NCI-H2107 treated with DMSO at 0.1 percent for 48 hours (cell line): Measurements from ENCODE around the gene PI4KA.

Source experiments
- DNase-seq: peaks from one replicate; lab custom pipeline; 2025; ENCODE audit not compliant: unreplicated experiment; lab: John Stamatoyannopoulos, UW

The PI4KA gene

DNA sequence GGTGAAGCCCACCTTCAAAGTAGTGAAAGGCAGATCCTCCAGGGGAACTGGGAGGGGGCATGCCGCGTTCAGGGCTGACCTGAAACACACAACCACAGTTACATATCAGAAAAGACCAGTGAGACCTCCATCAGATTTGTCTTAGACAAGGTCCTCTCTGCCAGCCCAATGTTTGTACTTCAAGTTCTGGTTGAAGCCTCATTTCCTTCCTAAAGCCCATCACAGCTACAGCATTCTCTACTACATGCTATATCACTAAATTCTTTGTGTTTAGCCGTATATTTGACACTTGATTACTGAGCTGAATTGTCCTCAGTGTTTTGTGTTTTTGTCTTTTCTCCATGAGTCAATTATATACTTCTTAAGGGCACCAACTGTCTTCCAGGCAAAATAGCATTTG is 40.1 kb downstream of the PI4KA start:
- DNase-seq: no peak

DNA sequence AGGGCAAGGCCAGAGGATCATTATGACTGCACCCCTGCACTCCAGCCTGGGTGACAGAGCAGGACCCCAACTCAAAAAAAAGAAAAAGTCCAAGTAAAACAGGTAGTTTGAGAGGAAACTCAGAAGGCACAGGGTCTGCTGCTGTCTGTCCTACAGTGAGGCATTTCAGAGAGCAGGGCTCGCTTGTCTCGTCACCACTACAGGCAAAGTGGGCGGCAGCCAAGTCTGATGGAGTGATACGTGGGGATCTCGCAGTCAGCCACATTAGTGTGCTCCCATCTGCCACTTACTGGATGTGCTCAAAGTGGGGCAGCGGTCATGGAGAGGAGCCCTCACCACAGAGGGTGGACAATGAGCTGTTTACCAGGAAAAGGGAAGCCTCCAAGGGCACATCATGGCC is 42.1 kb downstream of the PI4KA start:
- DNase-seq: no peak

DNA sequence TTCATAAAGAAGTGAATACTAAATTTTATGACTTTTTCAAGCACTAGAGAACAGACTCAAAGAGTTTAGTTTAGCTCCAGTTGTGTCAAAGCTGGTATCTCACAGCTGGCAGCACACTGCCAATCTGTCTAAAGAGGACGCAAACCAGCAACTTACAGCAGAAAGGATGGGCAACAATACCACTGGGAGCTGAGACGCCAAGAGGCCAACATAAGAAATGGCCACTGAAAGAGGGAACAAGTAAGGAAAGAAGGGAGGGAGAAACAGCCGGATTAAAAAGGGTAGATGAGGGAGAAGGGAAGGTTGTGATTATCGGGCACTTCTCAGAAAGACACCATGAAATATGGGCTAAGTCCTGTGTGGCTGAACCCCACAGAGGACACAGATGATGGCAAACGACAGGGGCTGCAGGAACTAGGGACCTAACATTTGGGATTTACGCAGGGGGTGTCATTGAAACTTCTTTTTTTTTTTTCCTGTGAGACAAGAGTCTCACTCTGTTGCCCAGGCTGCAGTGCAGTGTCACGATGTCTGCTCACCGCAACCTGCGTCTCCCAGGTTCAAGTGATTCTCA is 43.0 kb downstream of the PI4KA start:
- DNase-seq: no peak

DNA sequence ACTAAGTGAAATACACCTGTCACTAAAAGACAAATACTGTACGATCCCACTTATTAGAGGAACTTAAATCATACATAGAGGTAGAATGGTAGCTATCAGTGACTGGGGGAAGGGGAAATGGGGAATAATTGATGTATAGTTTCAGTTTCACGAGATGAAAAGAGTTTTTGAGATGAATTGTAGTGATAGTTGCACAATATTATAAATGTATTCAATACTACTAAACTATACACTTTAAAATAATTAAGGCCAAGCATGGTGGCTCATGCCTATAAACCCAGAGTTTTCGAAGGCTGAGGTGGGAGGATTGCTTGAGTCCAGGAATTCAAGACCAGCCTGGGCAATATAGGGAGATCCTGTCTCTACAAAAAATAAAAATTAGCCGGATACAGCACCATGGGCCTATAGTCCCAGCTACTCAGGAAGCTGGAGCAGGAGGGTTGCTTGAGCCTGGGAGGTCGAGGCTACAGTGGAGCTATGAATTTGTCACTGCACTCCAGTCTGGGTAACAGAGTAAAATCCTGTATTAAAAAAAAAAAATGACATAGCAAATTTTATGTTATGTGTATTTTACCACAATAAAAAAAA is 44.3 kb downstream of the PI4KA start:
- DNase-seq: no peak

DNA sequence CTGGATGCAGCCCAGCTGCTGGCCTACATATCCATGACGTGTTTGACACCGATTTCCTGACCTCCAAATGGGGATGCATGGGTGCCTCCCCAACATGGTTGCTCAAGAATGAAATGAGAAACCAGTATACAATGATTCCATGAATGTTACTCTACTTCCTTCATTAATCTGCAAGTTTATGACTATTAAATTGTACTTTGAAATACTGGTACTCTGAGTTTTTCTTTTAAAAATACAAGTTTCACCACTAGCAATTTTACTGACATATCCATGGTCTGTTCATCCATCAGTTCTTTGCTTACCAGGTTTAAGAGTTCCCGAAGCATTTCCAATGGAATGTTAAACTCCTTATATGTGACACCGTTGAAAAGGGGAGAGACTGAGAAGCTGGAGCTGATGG is 45.6 kb downstream of the PI4KA start:
- DNase-seq: no peak

DNA sequence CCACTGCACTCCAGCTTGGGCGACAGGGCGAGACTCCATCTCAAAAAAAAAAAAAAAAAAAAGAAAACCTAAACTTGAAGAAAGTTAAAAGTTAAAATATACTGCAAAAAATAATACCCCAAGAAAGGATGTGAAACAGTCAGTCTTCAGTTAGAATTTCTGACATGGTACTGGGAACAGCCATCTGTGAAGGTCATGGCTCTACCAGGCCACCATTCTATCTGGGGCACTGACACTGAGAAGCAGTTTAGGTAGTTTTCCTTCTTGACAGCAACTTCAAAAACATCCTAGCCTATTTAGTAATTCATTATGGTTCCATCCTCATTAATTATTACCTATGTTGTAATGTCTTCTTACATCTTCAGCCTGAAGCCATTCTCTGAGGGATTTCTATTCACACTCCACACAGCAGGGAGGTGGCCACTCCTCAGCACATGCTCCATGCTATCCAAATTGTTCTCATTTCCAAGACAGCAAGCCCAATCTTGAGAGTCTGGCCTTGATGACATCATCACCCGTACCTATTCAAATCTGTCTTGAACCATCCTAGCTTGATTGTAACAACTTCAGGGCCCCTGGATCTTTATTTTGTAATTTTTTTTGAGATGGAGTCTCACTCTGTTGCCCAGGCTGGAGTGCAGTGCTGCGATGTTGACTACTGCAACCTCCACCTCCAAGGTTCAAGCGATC is 46.5 kb downstream of the PI4KA start:
- no peak for DNase-seq

DNA sequence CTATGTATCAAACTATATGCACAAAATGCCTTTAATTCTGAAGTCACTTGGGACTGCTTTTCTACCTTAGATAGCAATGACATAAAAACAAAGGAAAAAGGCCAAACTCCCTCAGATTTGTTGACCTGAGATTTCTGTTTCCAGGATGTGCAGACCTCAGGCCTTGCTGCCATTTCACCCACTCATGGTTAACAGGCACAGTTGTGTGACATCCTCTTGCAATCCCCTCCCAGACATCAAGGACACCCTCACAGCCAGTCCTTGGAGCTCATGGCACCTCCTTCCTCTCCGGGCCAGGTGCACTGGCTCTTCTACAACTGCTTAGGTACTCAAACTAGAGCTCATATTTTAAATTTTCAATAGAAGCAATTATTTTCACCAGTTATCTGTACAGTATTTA is 47.4 kb downstream of the PI4KA start:
- DNase-seq: no peak

DNA sequence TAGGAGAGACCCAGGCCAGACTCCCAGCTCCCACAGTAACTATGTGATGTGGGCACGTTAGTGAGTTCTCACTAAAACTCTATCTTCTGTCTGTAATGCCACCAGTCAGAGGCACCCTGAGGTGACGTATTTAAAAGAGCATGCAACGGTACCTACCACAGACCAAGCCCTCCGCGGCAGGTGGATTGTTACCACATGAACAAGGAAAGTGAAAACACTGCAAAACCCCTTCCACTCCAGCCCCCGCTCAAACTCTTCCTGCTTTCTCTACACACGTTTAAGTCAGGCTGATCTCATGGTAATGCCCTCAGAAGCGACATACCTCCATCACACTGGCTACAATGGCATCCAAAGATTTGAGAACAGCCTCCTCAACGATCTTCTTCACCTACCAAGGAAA is 48.0 kb downstream of the PI4KA start:
- no peak for DNase-seq

DNA sequence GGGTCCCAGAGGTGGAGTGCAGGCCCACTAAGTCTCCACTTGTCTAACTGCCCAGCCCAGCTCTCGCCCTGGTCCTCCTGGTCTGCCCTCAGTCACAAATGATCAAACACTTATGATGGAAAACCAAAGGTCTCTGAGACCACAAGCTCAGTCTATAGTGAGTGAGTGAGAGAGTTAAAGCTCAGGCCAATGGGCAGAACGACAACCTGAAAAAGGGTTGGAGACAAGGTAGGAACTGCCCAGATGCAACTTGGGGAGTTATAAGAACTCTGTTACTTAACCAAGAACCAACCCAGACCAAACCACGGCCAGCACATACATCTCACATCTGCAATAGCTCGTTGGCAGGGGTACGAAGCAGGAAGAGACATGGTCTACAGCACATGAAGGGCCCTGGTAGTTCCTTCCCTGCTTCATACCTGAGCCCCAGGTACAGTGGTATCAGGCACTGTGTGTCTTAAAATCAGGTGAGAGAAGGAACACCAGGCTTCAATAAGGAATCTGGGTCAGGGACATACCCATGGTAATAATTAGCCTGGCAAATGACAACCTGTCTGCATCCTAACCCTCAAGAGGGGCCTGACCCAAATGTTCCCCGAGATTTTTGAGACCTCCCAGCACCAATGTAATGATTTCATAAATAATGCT is 48.9 kb downstream of the PI4KA start:
- no peak for DNase-seq

DNA sequence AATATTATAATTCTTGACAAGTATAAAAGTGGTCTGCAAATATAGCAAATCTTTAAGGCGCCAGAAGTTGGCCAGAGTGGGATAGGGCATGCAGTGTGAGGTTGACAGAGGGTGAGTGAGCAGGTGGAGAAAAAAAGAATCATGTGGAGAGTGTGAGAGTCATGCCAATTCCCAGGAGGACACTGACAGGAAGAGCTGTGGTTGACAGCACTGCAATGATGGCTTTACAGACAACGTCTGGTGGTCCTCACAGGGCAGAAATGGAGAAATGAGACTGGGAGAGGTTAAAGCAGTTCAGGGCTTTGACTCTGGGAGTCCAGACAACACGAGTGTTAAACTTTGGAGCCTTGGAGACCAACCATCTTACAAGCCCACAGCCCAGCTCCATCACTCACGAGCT is 49.8 kb downstream of the PI4KA start:
- DNase-seq: no peak

DNA sequence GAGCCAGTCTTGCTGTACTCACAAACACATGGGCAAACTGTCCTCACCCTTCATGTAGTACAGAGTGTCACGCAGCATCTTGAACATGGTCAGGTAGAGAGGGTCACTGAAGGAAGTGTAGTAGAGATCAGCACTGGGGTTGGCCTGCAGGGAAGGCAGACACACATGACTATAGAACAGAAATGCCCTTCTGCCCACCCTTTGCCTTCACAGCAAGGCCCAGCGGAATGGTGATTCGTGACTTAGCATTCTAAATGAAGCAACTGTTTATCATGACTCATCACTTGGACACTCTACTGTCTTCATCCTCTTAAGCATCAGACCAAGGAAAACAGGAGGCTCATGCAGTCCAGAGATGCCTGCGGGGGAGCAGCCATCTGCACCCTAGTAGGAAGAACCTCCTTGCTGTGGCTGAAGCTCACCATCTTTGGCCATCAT is 51.3 kb downstream of the PI4KA start:
- no peak for DNase-seq

DNA sequence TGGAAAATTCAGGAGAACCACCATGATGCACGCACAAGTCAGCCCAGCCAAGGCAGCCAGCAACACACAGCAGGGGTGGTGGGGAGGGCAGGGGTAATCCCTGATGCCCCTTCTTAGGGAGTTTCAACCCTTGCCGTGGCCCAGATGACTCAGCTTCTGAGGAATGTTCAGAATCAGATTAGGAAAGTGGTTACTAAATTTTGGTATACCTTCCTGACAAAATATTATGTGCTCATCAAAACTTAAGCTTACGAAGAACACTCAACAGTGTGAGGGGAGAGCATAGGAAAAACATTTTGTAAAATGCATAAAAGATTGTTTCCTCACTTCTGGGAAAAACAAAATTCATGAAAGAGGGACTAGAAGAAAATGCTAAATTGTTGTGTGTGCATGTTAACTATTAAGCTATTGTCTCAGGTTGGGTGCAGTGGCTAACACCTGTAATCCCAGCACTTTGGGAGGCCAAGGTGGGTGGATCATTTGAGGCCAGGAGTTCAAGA is 52.6 kb downstream of the PI4KA start:
- DNase-seq: no peak

DNA sequence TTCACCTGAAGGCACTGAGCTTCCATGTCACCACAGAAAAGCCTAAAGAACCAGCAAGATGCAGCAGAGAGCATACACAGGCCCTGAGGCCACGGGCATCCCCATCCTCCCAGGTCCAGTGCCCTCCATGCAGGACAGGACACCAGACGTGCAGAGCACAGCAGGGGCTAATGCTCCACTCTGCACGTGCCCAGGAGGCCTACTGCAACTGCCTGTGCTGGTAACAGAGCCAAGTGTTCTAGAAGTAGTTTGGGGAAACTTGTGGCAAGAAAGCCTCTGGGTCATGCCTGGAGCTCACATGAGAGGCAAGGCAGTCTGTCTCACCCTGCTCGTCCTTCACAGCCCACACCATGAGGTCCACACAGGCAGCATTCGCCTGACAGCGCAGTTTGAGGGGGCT is 54.0 kb downstream of the PI4KA start:
- no peak for DNase-seq

DNA sequence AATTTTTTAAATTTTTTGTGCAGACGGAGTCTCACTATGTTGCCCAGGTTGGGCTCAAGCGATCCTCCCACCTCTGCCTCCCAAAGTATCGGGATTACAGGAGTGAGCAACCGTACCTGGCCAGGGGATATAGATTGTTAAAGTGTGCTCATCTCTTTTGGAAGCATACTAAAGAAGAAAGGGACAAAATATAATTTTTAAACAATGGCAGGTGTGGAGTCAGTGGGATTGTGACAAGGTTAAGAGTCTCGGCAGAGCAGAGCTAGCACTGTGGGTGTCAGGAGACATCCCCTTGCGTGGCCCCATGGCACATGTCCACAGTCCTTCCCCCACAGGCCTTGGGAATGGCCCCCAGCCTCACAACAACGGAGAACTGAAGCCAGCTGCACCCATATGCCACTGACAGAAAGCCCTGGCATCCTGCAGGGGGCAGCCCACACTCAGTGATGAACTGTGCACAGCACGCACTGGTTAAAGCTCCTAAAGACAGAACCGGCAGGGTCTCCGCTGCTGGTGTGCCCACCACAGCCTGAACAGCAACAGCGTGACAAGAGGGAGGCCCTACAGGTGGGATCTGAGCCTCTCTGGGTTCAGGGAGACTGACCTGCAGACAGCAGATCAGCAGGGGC is 54.8 kb downstream of the PI4KA start:
- DNase-seq: no peak

DNA sequence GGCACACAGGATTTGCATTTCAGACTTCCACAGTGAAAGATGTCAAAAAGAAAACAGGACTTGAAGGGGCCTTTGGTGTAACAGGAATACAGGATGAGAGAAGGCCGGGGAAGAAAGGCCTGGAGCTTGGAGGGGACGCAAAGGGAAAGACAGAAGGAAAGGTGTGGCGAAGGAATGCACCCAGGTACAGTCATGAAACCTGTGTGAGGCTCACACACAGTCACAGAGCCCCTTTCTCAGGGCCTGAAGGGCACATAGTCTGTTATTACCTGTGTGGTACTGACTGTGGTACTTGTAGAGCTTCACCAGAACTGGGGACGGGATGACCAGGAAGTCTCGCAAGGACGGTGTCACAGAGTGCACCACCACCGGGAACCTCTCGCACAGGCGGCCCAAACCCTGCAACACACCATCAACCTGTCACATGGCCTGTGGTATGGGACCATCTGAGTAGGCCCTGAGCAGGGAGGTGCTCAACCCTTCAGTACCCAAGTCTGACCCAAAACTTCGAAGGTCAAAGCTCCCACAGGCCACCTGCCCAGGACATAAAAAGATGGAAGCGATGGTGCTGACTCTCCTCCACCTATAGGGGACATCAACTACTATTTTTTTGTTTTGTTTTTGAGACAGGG is 55.6 kb downstream of the PI4KA start:
- DNase-seq: no peak

DNA sequence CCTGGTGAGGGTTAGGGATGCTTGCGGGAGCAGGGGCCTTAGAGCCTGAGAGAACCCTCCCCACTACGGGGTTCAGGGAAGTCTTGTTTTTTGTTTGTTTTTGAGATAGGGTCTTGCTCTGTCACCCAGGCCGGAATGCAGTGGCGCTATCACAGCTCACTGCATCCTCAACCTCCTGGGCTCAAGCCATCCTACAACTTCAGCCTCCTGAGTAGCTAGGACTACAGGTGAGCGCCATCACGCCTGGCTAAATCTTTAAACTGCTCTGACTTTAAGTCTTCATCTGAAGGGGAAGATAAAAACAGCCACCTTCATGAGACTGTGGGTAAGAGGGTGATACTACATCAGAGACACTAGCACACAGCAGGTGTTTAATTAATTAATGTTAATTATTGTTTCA is 56.2 kb downstream of the PI4KA start:
- DNase-seq: no peak

DNA sequence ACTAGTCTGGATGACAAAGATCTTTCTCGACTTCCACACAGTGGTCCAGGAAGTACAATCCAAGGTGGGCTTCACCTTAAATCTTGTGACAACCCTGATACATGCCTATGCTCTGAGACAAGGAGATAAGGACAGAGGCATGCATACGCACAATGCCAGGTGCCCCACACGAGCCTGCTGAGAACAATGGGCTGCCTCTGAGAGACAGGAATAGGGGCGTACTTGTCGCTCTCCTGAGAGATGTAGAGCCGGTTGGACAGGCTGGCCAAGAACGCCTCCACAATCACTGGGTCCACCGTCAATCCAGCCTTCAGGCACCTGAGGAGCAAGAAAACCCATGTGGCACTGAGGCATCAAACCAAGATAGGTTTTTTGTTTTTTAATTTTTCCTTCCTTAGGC is 59.2 kb downstream of the PI4KA start:
- no peak for DNase-seq

DNA sequence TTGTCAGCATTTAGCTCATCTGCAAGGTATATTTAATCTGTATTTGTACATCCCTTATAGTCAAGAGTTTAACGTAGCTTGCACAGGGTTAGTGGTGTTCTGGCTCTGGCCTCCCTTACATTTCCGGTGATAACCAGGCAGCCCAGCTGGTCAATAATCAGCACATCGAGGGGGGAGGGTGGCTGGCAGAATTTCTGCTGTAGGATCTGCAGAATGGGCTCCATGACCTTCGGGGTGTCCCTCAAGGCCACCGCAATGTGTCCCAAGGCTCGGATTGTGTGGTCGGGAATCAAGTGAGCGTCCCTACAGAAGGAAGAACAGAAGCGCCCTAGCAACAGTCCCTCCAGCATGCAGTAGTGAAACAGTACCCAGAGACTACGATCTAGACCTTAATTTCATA is 59.6 kb downstream of the PI4KA start:
- no peak for DNase-seq

DNA sequence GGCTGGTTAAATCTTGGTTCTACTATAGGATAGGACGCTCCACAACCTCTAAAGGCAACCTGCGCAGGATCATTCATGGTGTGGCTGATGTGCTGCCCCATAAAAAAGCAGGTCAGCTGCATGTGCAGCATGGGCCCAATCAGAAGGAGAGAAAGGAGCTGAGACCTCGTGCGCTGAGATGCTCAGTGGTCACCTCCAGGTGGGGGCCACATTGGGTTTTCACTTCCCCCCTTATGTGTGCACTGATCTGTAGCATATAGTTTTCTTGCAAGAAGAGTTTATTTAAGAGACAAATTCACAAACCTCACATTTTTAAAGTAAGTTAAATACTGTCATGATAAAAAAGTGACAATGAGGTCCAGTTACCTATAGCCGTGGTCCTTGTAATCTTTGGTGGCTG is 60.4 kb downstream of the PI4KA start:
- DNase-seq: no peak

DNA sequence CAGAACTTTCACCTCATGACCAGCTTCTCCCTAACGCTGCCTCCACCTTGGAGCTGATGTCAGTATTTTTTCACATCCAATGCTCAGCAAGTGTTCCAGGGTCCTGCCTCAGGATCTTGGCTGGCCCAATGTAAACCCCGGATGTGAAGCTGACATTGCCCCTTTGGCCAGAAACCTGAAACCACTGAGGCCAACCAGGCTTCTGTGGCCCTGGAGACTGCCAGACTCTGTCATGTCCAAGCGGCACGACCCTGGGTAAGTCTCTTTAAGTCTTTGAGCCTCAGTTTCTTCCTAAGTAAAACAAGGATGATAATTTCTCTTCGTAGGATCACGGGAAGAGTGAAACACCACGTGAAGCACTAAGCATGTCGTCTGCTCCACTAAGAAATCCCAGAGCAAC is 61.9 kb downstream of the PI4KA start:
- DNase-seq: no peak
